Stimulated activated CD4-positive, alpha-beta T cell treated with anti-CD3 and anti-CD28 coated beads, Interleukin-1b, Interleukin-23, amount 100 ng/mL, for 4 hours (primary cell): ENCODE data around the gene NOL4L.

Source experiments
- DNase-seq, 2 donors: peaks; one replicate each; pipeline ENCODE4 v3.0.0-alpha.2; 2020; ENCODE audit warnings: low read depth in 2 of 2

Gene NOL4L

GRCh38 chr20:32456869-32457478, 128.2 kb downstream of the NOL4L start:
- no peak for DNase-seq

- DNase-seq: no peak
These were observed 129.0 kb downstream of the NOL4L start for GRCh38 chr20:32455901-32456701.

- no peak for DNase-seq
These were observed 129.8 kb downstream of the NOL4L start for GRCh38 chr20:32455171-32455900.

- DNase-seq: no peak
These were observed 130.7 kb downstream of the NOL4L start for GRCh38 chr20:32454164-32455145.

- no peak for DNase-seq
These were observed 131.5 kb downstream of the NOL4L start for GRCh38 chr20:32453467-32454163.

GRCh38 chr20:32452776-32453466, 132.2 kb downstream of the NOL4L start:
- DNase-seq: no peak

- DNase-seq: no peak
These were observed 133.3 kb downstream of the NOL4L start for GRCh38 chr20:32451682-32452461.

- no peak for DNase-seq
These were observed 133.8 kb downstream of the NOL4L start for GRCh38 chr20:32451340-32451681.

- no peak for DNase-seq
These were observed 134.6 kb downstream of the NOL4L start for GRCh38 chr20:32450484-32451061.

- no peak for DNase-seq
These were observed 135.2 kb downstream of the NOL4L start for GRCh38 chr20:32449890-32450401.

- DNase-seq: no peak
These were observed 135.9 kb downstream of the NOL4L start for GRCh38 chr20:32449057-32449889.

GRCh38 chr20:32448306-32449056, 136.7 kb downstream of the NOL4L start:
- no peak for DNase-seq

- no peak for DNase-seq
These were observed 137.8 kb downstream of the NOL4L start for GRCh38 chr20:32447136-32448027.

GRCh38 chr20:32446301-32447100, 138.6 kb downstream of the NOL4L start:
- no peak for DNase-seq

GRCh38 chr20:32445539-32446273, 139.4 kb downstream of the NOL4L start:
- no peak for DNase-seq
